DOHH2 (cell line): ENCODE measurements around the gene DNASE1L2.

Source experiments
- H3F3A ChIP-seq: fragments of 200-600 bp; sonication (generic), shearing (Covaris generic); 2 replicates; pipeline ENCODE4 v1.6.0; 2016; ENCODE audit warnings: antibody characterized with exemption, mild to moderate bottlenecking; ENCODE audit not compliant: control insufficient read depth, insufficient read depth
- H3K27ac ChIP-seq: fragments of 200-600 bp; sonication (generic); 2 replicates; pipeline ENCODE4 v1.5.1; 2014; ENCODE audit warnings: low read depth, mild to moderate bottlenecking, low read length, moderate library complexity
- H3K27me3 ChIP-seq: fragments of 200-600 bp; sonication (generic); 2 replicates; pipeline ENCODE4 v1.6.1; 2014; ENCODE audit warnings: mild to moderate bottlenecking, low read length, mixed read lengths; ENCODE audit not compliant: control insufficient read depth
- H3K36me3 ChIP-seq: fragments of 200-600 bp; sonication (generic); 2 replicates; pipeline ENCODE4 v1.6.1; 2014; ENCODE audit warnings: mild to moderate bottlenecking, low read length, moderate library complexity, mixed read lengths; ENCODE audit not compliant: control insufficient read depth
- H3K4me1 ChIP-seq: fragments of 200-600 bp; sonication (generic); 2 replicates; pipeline ENCODE4 v1.6.1; 2014; ENCODE audit warnings: mild to moderate bottlenecking, low read length, mixed read lengths; ENCODE audit not compliant: control insufficient read depth
- H3K4me2 ChIP-seq: fragments of 200-600 bp; sonication (generic); 2 replicates; pipeline ENCODE4 v1.6.0; 2014; ENCODE audit warnings: mild to moderate bottlenecking, low read length, moderate library complexity
- H3K4me3 ChIP-seq: fragments of 200-600 bp; sonication (generic); 2 replicates; pipeline ENCODE4 v1.5.1; 2014; ENCODE audit warnings: mild to moderate bottlenecking, low read length, mixed read lengths
- H3K79me2 ChIP-seq: fragments of 200-600 bp; sonication (generic); 2 replicates; pipeline ENCODE4 v1.6.1; 2014; ENCODE audit warnings: mild to moderate bottlenecking, low read length, mixed read lengths; ENCODE audit not compliant: control insufficient read depth
- H3K9me2 ChIP-seq: fragments of 200-600 bp; sonication (generic); replicated peaks from 2 replicates; pipeline ENCODE4 v1.6.1; 2014; ENCODE audit warnings: mild to moderate bottlenecking, low read length, mixed read lengths; ENCODE audit not compliant: control insufficient read depth
- H3K9me3 ChIP-seq: fragments of 200-600 bp; sonication (generic); 2 replicates; pipeline ENCODE4 v1.6.1; 2014; ENCODE audit warnings: antibody characterized with exemption, low read length, mixed read lengths; ENCODE audit not compliant: control insufficient read depth, insufficient read depth
- H4K20me1 ChIP-seq: fragments of 200-600 bp; sonication (generic); 2 replicates; pipeline ENCODE4 v1.6.0; 2014; ENCODE audit warnings: low read depth, mild to moderate bottlenecking, antibody characterized with exemption, low read length, moderate library complexity; ENCODE audit not compliant: control insufficient read depth, insufficient read depth
- CTCF ChIP-seq: fragments of 200-600 bp; sonication (generic); IDR thresholded peaks from one replicate; pipeline ENCODE4 v1.5.1; 2014; ENCODE audit warnings: antibody characterized with exemption, mild to moderate bottlenecking, low read depth, low read length; ENCODE audit not compliant: poor library complexity, severe bottlenecking
- EZH2phosphoT487 ChIP-seq: fragments of 200-600 bp; sonication (generic); IDR thresholded peaks from 2 replicates; pipeline ENCODE4 v1.6.1; 2017; ENCODE audit warnings: borderline replicate concordance, mild to moderate bottlenecking, antibody characterized with exemption, low read length, moderate library complexity, mixed read lengths

The DNASE1L2 gene

DNA sequence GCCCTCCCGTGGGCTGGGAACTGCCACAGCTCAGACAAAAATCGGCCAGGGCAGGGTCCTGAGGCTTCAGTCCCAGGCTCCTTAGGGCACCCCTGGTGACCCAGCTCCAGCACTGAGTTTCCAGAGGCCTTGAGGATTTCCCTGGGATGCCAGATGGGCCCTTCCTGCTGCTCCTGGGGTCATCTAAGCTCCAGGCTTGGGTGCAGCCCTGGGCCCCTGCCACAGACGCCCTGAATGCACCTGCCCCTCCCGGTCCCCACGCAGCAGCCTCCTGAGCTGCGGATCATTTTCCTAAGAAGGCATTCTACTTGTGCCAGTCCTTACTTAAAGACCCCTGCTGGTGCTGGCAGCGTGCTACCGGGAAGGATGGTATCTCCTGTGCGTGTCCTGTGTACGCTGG, 37.7 kb downstream of the DNASE1L2 start:
- H4K20me1 ChIP-seq = peaks cover 11% of the 10 kb centered on the region; the same call in 1 of the 2 replicates
- H3K9me2 ChIP-seq = no peaks in the 10 kb centered on the region
- no peaks in the 10 kb centered on the region for H3F3A ChIP-seq
- H3K9me3 ChIP-seq = no peaks in the 10 kb centered on the region
- peaks cover 10% of the 10 kb centered on the region for H3K4me1 ChIP-seq
- no peak overlapping the region for H3K4me2 ChIP-seq
- H3K27me3 ChIP-seq = no peaks in the 10 kb centered on the region
- H3K36me3 ChIP-seq = no peaks in the 10 kb centered on the region
- no peak overlapping the region for H3K27ac ChIP-seq
- H3K79me2 ChIP-seq = peaks cover 19% of the 10 kb centered on the region
- no peak overlapping the region for H3K4me3 ChIP-seq
- TF ChIP-seq EZH2phosphoT487 = no peak
- no peak for TF ChIP-seq CTCF

GRCh38 chr16:2275476-2276367, 39.5 kb downstream of the DNASE1L2 start:
- no peak overlapping the region for H3K27ac ChIP-seq
- peaks cover 3% of the 10 kb centered on the region; the same call in 1 of the 2 replicates for H3K27me3 ChIP-seq
- no peak overlapping the region for H3K4me3 ChIP-seq
- no peaks in the 10 kb centered on the region for H3K9me3 ChIP-seq
- no peaks in the 10 kb centered on the region for H3K36me3 ChIP-seq
- no peak for TF ChIP-seq EZH2phosphoT487
- TF ChIP-seq CTCF = no peak
- no peaks in the 10 kb centered on the region for H3K9me2 ChIP-seq
- H3F3A ChIP-seq = no peaks in the 10 kb centered on the region
- H3K4me1 ChIP-seq = no peaks in the 10 kb centered on the region
- peaks cover 1% of the 10 kb centered on the region; the same call in 1 of the 2 replicates for H3K79me2 ChIP-seq
- no peaks in the 10 kb centered on the region for H4K20me1 ChIP-seq
- no peak overlapping the region for H3K4me2 ChIP-seq

GRCh38 chr16:2276368-2277195, 40.3 kb downstream of the DNASE1L2 start:
- no peak overlapping the region for H3K27ac ChIP-seq
- H3K79me2 ChIP-seq = no peaks in the 10 kb centered on the region
- H3K9me2 ChIP-seq = no peaks in the 10 kb centered on the region
- H3K36me3 ChIP-seq = no peaks in the 10 kb centered on the region
- H3K27me3 ChIP-seq = peaks cover 3% of the 10 kb centered on the region; the same call in 1 of the 2 replicates
- no peak overlapping the region for H3K4me2 ChIP-seq
- H3F3A ChIP-seq = no peaks in the 10 kb centered on the region
- H3K4me3 ChIP-seq = no peak overlapping the region
- no peaks in the 10 kb centered on the region for H4K20me1 ChIP-seq
- no peaks in the 10 kb centered on the region for H3K4me1 ChIP-seq
- TF ChIP-seq EZH2phosphoT487 = no peak
- TF ChIP-seq CTCF = no peak
- no peaks in the 10 kb centered on the region for H3K9me3 ChIP-seq
